IMR-90 (cell line): ENCODE results near the gene HYAL2. TPM values are rescaled to one million over a fixed set of nuclear protein-coding genes. Genes with fewer than 3 reads are reported as not detected.

Experiments used
- ATAC-seq: fragments of 200-7000 bp; cut with Tn5 transposase; 2 replicates; pipeline ENCODE4 v1.9.1; 2020; ENCODE audit warnings: low read depth, mild to moderate bottlenecking, moderate library complexity
- BruUV-seq: library from RNA; stranded (reverse); fragments of 400-500 nt; replicated peaks from 2 replicates; lab custom pipeline; 2021; lab: Mats Ljungman, UMichigan
- CTCF ChIA-PET: fragments of 300-600 bp; formaldehyde crosslinking; extraction: SDS; loops from one replicate; lab custom pipeline; 2021; ENCODE audit warnings: antibody characterized with exemption; lab: Yijun Ruan, JAX
- POLR2A ChIA-PET: fragments of 300-600 bp; sonication (Branson Sonifier 250); formaldehyde crosslinking; loops from one replicate; lab custom pipeline; 2022; ENCODE audit warnings: antibody characterized with exemption; ENCODE audit not compliant: unreplicated experiment; lab: Charles Lee
- DNase-seq: peaks from one replicate; pipeline ENCODE4 v3.0.0; 2013
- H2AFZ ChIP-seq: replicated peaks from 2 replicates; pipeline ENCODE3; 2013; ENCODE audit warnings: low read length, mild to moderate bottlenecking; ENCODE audit not compliant: poor library complexity
- H2AK5ac ChIP-seq: 2 replicates; pipeline ENCODE4 v1.6.1; 2013; ENCODE audit warnings: low read depth, low read length, inconsistent platforms
- H2AK9ac ChIP-seq: replicated peaks from 2 replicates; pipeline ENCODE3; 2013; ENCODE audit warnings: mild to moderate bottlenecking, low read depth, low read length, moderate library complexity; ENCODE audit not compliant: poor library complexity
- H2BK120ac ChIP-seq: 2 replicates; pipeline ENCODE4 v1.6.1; 2013; ENCODE audit warnings: low read depth, low read length, inconsistent platforms
- H2BK15ac ChIP-seq: 3 replicates; pipeline ENCODE4 v1.6.1; 2013; ENCODE audit warnings: low read depth, low read length, inconsistent platforms
- H2BK20ac ChIP-seq: 2 replicates; pipeline ENCODE4 v1.6.1; 2013; ENCODE audit warnings: low read depth, mild to moderate bottlenecking, inconsistent platforms, low read length, moderate library complexity
- H2BK5ac ChIP-seq: 2 replicates; pipeline ENCODE4 v1.6.1; 2013; ENCODE audit warnings: mild to moderate bottlenecking, low read depth, low read length, inconsistent platforms; ENCODE audit not compliant: poor library complexity, severe bottlenecking
- H3K14ac ChIP-seq: replicated peaks from 2 replicates; pipeline ENCODE4 v1.6.1; 2013; ENCODE audit warnings: low read depth, low read length, inconsistent platforms
- H3K18ac ChIP-seq: 2 replicates; pipeline ENCODE4 v1.6.1; 2013; ENCODE audit warnings: low read depth, low read length, control low read depth
- H3K23ac ChIP-seq: 2 replicates; pipeline ENCODE4 v1.6.1; 2013; ENCODE audit warnings: low read depth, low read length, inconsistent platforms
- H3K27ac ChIP-seq: 2 replicates; pipeline ENCODE4 v1.5.1; 2013; ENCODE audit warnings: mild to moderate bottlenecking, control low read depth, low read length; ENCODE audit not compliant: insufficient read depth
- H3K27me3 ChIP-seq: 2 replicates; pipeline ENCODE4 v1.6.1; 2013; ENCODE audit warnings: low read length; ENCODE audit not compliant: control insufficient read depth, insufficient read depth
- H3K36me3 ChIP-seq: 2 replicates; pipeline ENCODE4 v1.6.1; 2013; ENCODE audit warnings: low read length, mixed read lengths; ENCODE audit not compliant: control insufficient read depth, insufficient read depth
- H3K4ac ChIP-seq: 2 replicates; pipeline ENCODE4 v1.6.1; 2013; ENCODE audit warnings: low read depth, low read length, inconsistent platforms
- H3K4me1 ChIP-seq: 2 replicates; pipeline ENCODE4 v1.6.1; 2013; ENCODE audit warnings: low read length, mixed read lengths; ENCODE audit not compliant: control insufficient read depth, insufficient read depth
- H3K4me2 ChIP-seq: 2 replicates; pipeline ENCODE4 v1.6.1; 2013; ENCODE audit warnings: low read depth, mild to moderate bottlenecking, control low read depth, low read length, moderate library complexity
- H3K4me3 ChIP-seq: 2 replicates; pipeline ENCODE4 v1.5.1; 2013; ENCODE audit warnings: low read depth, mild to moderate bottlenecking, control low read depth, low read length, moderate library complexity; ENCODE audit not compliant: insufficient read depth
- H3K56ac ChIP-seq: 2 replicates; pipeline ENCODE4 v1.6.1; 2013; ENCODE audit warnings: low read length, inconsistent platforms; ENCODE audit not compliant: insufficient read depth; ENCODE audit errors: extremely low read depth
- H3K79me1 ChIP-seq, 2 experiments: 2 replicates each; pipeline ENCODE4 v1.6.1; 2013; ENCODE audit warnings: low read length in 2 of 2, inconsistent platforms in 1 of 2, low read depth in 1 of 2
- H3K9ac ChIP-seq: 2 replicates; pipeline ENCODE4 v1.6.1; 2013; ENCODE audit warnings: low read depth, low read length, control low read depth
- H3K9me1 ChIP-seq: 2 replicates; pipeline ENCODE4 v1.6.1; 2013; ENCODE audit warnings: low read length, inconsistent platforms; ENCODE audit not compliant: insufficient read depth
- H3K9me3 ChIP-seq: 2 replicates; pipeline ENCODE4 v1.6.1; 2013; ENCODE audit warnings: low read length; ENCODE audit not compliant: control insufficient read depth, insufficient read depth
- H4K20me1 ChIP-seq: 2 replicates; pipeline ENCODE4 v1.6.1; 2013; ENCODE audit warnings: low read length, inconsistent platforms; ENCODE audit not compliant: insufficient read depth
- H4K5ac ChIP-seq: 2 replicates; pipeline ENCODE4 v1.6.1; 2013; ENCODE audit warnings: mild to moderate bottlenecking, low read depth, low read length, control low read depth
- H4K8ac ChIP-seq, 2 experiments: 2 replicates each; pipeline ENCODE4 v1.6.1; 2013; ENCODE audit warnings: low read depth in 2 of 2, low read length in 2 of 2, control low read depth in 1 of 2, inconsistent platforms in 1 of 2
- H4K91ac ChIP-seq: 2 replicates; pipeline ENCODE4 v1.6.1; 2013; ENCODE audit warnings: low read depth, low read length, inconsistent platforms; ENCODE audit not compliant: insufficient read depth
- BHLHE40 ChIP-seq: fragments of 150-350 bp; IDR thresholded peaks from 2 replicates; pipeline ENCODE4 v1.6.1; 2016; ENCODE audit warnings: mild to moderate bottlenecking, low read depth, low read length
- CEBPB ChIP-seq: IDR thresholded peaks from 2 replicates; pipeline ENCODE4 v1.6.1; 2012; ENCODE audit warnings: low read depth, low read length, improper control_type of control experiment
- CHD1 ChIP-seq: IDR thresholded peaks from 2 replicates; pipeline ENCODE4 v1.6.1; 2012; ENCODE audit warnings: low read depth, low read length, improper control_type of control experiment
- CTCF ChIP-seq: conservative IDR thresholded peaks from 2 replicates; pipeline ENCODE4 v1.5.1; 2012; ENCODE audit warnings: mild to moderate bottlenecking, low read depth, low read length, improper control_type of control experiment
- ELK1 ChIP-seq: fragments of 150-350 bp; IDR thresholded peaks from 2 replicates; pipeline ENCODE4 v1.6.1; 2016; ENCODE audit warnings: low read depth, mild to moderate bottlenecking, low read length, moderate library complexity, borderline replicate concordance
- FOS ChIP-seq: fragments of 150-350 bp; IDR thresholded peaks from 2 replicates; pipeline ENCODE4 v1.6.1; 2016; ENCODE audit warnings: low read depth, low read length
- MAFK ChIP-seq: IDR thresholded peaks from 2 replicates; pipeline ENCODE4 v1.6.1; 2012; ENCODE audit warnings: low read depth, low read length, improper control_type of control experiment
- MAZ ChIP-seq: IDR thresholded peaks from 2 replicates; pipeline ENCODE4 v1.6.1; 2012; ENCODE audit warnings: low read depth, mild to moderate bottlenecking, low read length, improper control_type of control experiment, moderate library complexity, borderline replicate concordance
- MXI1 ChIP-seq: IDR thresholded peaks from 2 replicates; pipeline ENCODE4 v1.6.1; 2012; ENCODE audit warnings: low read depth, mild to moderate bottlenecking, low read length, moderate library complexity, borderline replicate concordance
- POLR2A ChIP-seq: IDR thresholded peaks from 2 replicates; pipeline ENCODE4 v1.6.1; 2012; ENCODE audit warnings: mild to moderate bottlenecking, low read depth, low read length
- RAD21 ChIP-seq: IDR thresholded peaks from 2 replicates; pipeline ENCODE4 v1.6.1; 2012; ENCODE audit warnings: low read length, improper control_type of control experiment
- RFX5 ChIP-seq: IDR thresholded peaks from 2 replicates; pipeline ENCODE4 v1.8.0; 2012; ENCODE audit warnings: low read depth, mild to moderate bottlenecking, low read length, moderate library complexity
- SMC3 ChIP-seq: fragments of 150-350 bp; IDR thresholded peaks from 2 replicates; pipeline ENCODE4 v1.6.1; 2016; ENCODE audit warnings: low read depth, mild to moderate bottlenecking, antibody characterized with exemption, low read length, moderate library complexity
- WGBS, 2 experiments: methylation state at CpG; one replicate each; pipeline versions ENCODE4 v1.1.5 to v1.1.7; 2013; ENCODE audit warnings: missing lambda C conversion rate in 2 of 2; ENCODE audit not compliant: insufficient read length in 1 of 2; ENCODE audit errors: extremely low coverage in 2 of 2; 5-methylcytosine and 5-hydroxymethylcytosine counted together
- dilution Hi-C: fragments of 300-500 bp; cut with HindIII; formaldehyde crosslinking; loops from one replicate; pipeline ENCODE4 v1.14.3; 2018; ENCODE audit warnings: low sequenced_read_pairs; ENCODE audit not compliant: unreplicated experiment
- in situ Hi-C: fragments of 300-500 bp; cut with MboI; formaldehyde crosslinking; loops from 3 replicates; pipeline ENCODE4 v1.14.3; 2019; ENCODE audit warnings: low sequenced_read_pairs, inconsistent platforms, mixed read lengths
- intact Hi-C: fragments of 100-400 bp; cut with micrococcal nuclease; formaldehyde crosslinking; loops from 2 replicates; pipeline ENCODE4 v1.10.0; 2022
- polyA plus RNA-seq, 3 experiments: library from polyadenylated mRNA; depleted of rRNA; stranded (reverse); fragments of >200 nt; gene quantifications; 2 replicates each; pipeline ENCODE4 v1.2.3, GENCODE V29; 2012; ENCODE audit warnings: low replicate concordance in 1 of 3
- total RNA-seq: library from RNA; depleted of rRNA; stranded (reverse); fragments of >200 nt; gene quantifications from 2 replicates; pipeline ENCODE4 v1.2.3, GENCODE V29; 2012
- TF ChIP-seq, protein P1 (sequence below): fragments of 150-350 bp; IDR thresholded peaks from 2 replicates; pipeline ENCODE4 v1.6.1; 2017; ENCODE audit warnings: mild to moderate bottlenecking, antibody characterized with exemption, low read length, low read depth

HYAL2 gene
- total and polyA plus RNA-seq, 2 of the 4 experiments (the other 2 are of a cell fraction): 56.8 to 104 TPM

DNA sequence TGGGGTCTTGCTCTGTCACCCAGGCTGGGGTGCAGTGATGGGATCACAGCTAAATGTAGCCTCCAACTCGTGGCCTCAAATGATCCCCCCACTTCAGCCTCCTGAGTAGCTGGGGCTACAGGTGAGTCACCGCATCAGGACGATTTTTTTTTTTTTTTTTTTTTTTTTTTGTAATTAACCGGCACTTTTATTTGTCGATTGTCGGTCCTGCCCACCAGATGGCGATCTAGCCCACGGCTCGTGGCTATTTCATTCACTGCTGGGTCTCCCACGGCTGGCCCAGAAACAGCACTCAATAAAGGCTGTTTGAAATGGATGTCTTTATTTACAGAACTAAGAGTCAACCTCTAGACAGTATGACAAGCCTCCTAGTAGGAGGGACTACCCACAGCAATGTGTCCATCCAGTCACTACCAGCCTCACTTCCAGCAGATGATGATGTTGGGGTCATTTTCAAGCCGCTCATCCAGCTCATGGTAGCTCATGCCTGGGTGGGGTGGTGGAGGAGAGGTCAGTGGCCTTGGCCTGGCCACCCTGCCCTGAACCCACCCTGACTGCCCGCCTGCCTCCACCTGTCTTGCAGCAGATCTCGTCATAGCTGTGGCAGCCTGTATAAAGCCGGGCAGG is 24.8 kb upstream of the HYAL2 start:
- Histone ChIP-seq H4K5ac (no peak overlapping the region), H2BK15ac (no peak overlapping the region), H3K27ac (no peak overlapping the region), H3K4ac (peak overlapping the region; percentile 39; the same call in 1 of the 2 replicates), H2BK5ac (no peak overlapping the region), H3K9me1 (peaks cover 4% of the 10 kb centered on the region; the same call in 1 of the 2 replicates), H3K14ac (no peak overlapping the region), H3K4me3 (no peak overlapping the region), H2AK5ac (no peak overlapping the region), H3K79me1 (peaks cover 23 to 30% of the 10 kb centered on the region in 2 experiments), H3K18ac (no peak overlapping the region), H3K9me3 (no peaks in the 10 kb centered on the region), H3K56ac (no peak overlapping the region), H3K27me3 (no peaks in the 10 kb centered on the region), H4K20me1 (peaks cover 2% of the 10 kb centered on the region), H3K4me2 (no peak overlapping the region), H2BK120ac (no peak overlapping the region), H3K9ac (no peak overlapping the region), H4K91ac (no peak overlapping the region), H2AFZ (peak overlapping the region; percentile 47), H3K23ac (no peak overlapping the region), H3K36me3 (peaks cover 9% of the 10 kb centered on the region; the same call in 1 of the 2 replicates), H3K4me1 (peaks cover 11% of the 10 kb centered on the region), H2AK9ac (peak overlapping the region; percentile 87), H4K8ac (peak overlapping the region in 1 of 2 experiments; percentile 34; a peak in 1 of 4 replicates), H2BK20ac (no peak overlapping the region)
- intact Hi-C loops (loop anchor here (1.0 to 5.0 kb wide), 3 partner anchors 195 to 1040 kb away; partner anchors contain the start of gene MANF), in situ Hi-C loops (loop anchor here (5.0 to 25.0 kb wide), 4 partner anchors 200 to 1815 kb away; partner anchors contain the start of genes ABHD14B, GPR62, MANF and PCBP4), dilution Hi-C loops (no loop called here)
- 55% methylated on average over 5 of the region's 14 CpGs; no CpG with 5 or more reads in 1 of the 2 experiments for WGBS, 2 experiments
- ChIA-PET CTCF (interaction anchor here (0.6 to 0.7 kb wide), 2 partner anchors 195 to 213 kb away, joined by 3 read pairs; no protein-coding TSS in a partner anchor), POLR2A (interaction anchor here (0.6 kb wide), 1 partner anchor 26 kb away, joined by 10 read pairs; no protein-coding TSS in a partner anchor)
- BruUV-seq: no TSS peak
- ATAC-seq: 0 out of 2 replicates have a peak, but pooled peaks have one; percentile 8
- peak; percentile 71 for DNase-seq
- no peak for TF ChIP-seq CEBPB
- TF ChIP-seq FOS: peak; percentile 57
- TF ChIP-seq SMC3: peak; percentile 75
- TF ChIP-seq ELK1: no peak
- TF ChIP-seq, protein P1, sequence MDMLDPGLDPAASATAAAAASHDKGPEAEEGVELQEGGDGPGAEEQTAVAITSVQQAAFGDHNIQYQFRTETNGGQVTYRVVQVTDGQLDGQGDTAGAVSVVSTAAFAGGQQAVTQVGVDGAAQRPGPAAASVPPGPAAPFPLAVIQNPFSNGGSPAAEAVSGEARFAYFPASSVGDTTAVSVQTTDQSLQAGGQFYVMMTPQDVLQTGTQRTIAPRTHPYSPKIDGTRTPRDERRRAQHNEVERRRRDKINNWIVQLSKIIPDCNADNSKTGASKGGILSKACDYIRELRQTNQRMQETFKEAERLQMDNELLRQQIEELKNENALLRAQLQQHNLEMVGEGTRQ: no peak
- TF ChIP-seq MAFK: no peak
- no peak for TF ChIP-seq CHD1
- no peak for TF ChIP-seq RFX5
- peak; percentile 85 for TF ChIP-seq RAD21
- 0 out of 2 replicates have a peak, but pooled peaks have one; percentile 43 for TF ChIP-seq POLR2A
- no peak for TF ChIP-seq BHLHE40
- TF ChIP-seq CTCF: peak; percentile 79
- TF ChIP-seq MXI1: 0 out of 2 replicates have a peak, but pooled peaks have one; percentile 10
- TF ChIP-seq MAZ: no peak
